HG03354 (cell line): Measurements from ENCODE around the gene MAIP1.

Experiments used
- ATAC-seq: cut with Tn5 transposase; IDR thresholded peaks from one replicate; pipeline ENCODE4 v1.9.1; 2021; ENCODE audit warnings: mild to moderate bottlenecking; ENCODE audit not compliant: unreplicated experiment, poor library complexity, severe bottlenecking

The MAIP1 gene

DNA sequence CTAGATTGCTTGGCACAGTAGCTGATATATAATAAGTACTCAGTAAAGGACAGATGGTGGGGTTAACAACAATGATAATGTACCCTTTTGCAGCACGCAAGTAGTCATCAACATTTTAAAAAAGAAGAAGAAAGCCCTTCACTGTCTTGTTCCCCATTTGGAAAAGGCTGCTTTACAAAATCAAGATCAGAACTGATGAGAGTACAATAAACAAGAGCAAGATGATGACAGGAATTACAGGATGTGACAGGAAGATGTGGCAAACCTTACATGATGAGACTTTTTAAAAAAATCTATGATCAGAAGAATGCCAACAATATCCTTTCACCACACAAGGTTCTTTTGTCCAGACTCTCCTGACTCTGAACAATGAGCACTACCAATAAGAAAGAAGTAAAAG lies 9.2 kb upstream of the MAIP1 start:
- no peak for ATAC-seq

DNA sequence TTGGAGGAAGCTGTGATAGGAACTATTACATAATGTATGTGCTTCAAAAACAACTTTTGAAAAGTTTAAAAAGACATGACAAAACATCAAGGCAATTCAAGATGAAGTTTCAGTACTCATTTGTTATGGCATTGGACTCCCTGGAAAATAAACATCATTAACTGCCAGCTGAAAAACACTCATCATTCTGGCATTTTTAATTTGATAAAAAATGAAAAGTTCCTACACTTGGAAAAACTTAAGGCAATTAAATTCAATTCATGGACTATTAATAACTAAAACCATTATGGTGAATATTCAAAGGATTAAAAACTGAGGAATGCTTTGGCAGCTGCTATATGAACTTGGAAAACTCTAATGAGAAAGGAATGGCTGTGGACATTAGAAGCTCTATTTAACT lies 8.5 kb upstream of the MAIP1 start:
- no peak for ATAC-seq

DNA sequence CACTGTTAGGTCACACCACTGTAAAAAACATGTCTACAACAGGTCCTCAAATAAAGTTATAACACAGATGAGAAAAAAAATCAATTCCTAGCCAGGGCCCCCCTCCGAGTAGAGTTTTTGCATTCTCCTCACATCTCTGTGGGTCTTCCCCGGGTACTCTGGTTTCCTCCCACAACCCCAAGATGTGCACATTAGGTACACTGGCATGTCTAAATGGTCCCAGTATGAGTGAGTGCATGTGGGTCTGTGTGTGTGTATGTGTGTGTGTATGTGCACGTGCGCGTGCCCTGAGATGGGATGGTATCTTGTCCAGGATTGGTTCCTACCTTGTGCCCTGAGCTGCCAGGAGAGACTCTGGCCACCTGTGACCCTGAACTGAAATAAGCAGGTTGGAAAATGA lies 5.0 kb upstream of the MAIP1 start:
- no peak for ATAC-seq

DNA sequence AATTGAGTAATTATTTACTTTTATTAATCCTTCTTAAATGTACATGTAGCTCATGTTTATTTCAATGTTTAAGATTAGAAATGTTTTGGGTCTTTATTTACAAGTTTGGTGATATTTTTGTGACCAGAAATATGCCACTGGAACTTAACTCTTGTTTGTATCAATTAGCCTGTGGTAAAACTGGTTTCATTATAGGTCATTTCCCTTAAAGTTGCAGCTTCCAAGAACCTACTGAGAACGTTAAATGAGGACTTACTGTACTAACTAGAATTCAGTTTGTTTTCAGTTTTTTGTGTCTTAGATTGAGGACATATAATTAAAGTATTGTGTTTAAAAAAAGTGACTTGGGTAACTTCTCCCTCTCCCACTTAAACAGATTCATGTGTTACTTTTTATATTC lies 4.4 kb upstream of the MAIP1 start:
- no peak for ATAC-seq

DNA sequence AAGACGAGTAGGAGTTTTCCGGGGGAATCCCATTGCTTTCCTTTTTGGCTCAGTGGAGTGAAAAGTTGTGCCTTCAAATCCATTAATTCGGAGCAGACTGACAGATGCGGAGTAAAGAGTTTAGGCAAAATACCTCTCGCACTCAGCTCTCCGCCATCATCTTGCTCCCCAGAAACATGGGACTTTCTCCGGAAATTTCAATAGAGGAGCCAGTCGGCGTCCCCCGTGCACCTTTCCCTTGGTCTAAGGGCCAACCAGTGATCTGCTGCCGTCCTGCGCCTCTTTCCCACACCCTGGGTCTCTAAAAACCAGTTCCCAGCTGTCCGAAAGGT lies 409 bp upstream of the MAIP1 start:
- peak; percentile 46 for ATAC-seq

DNA sequence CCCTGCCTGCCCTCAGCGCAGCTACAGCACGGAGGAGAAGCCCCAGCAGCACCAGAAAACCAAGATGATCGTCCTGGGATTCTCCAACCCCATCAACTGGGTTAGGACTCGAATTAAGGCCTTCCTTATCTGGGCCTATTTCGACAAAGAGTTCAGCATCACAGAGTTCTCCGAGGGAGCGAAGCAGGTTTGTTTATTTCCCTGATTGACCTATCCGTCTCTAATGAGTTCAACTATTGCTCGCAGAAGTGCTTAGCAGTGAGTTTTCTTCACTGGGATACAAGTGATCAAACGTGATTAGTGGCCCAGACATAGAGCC lies 639 bp downstream of the MAIP1 start:
- ATAC-seq: peak; percentile 6

DNA sequence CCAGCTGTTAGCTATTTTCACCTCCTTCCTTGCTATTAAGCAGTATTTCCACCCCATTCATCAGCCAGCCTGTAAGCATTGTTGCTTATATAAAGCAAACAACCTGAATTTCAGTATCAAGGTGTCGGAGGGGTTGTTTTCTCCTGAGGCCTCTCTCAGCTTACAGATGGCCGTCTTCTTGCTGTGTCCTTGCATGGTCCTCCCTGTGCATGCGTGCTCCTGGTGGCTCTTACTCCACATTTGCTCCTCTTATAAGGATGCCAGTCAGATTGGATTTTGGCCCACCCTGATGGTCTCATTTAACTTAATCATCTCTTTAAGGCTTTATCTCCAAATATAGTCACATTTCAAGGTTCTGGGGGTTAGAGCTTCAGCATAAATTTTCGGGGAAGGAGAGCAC lies 2.6 kb downstream of the MAIP1 start:
- ATAC-seq: no peak

DNA sequence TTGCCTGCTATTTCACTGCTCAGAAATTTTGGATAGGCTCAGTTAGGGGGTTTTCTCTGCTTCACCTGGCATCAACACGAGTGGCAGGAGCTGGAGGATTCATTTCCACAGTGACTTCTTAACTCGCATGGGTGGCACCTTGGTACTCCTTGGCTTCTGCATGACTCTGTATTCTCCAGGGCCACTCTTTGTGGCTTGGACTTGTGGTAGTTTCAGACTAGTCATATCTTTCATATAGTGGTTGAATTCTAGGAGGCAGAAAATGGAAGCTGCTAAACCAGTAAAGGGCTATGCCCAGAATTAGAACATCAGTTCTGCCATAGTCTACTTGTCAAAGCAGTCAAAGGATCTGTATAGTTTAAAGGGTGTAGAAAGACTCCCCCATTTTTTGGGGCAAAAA lies 6.8 kb downstream of the MAIP1 start:
- no peak for ATAC-seq

DNA sequence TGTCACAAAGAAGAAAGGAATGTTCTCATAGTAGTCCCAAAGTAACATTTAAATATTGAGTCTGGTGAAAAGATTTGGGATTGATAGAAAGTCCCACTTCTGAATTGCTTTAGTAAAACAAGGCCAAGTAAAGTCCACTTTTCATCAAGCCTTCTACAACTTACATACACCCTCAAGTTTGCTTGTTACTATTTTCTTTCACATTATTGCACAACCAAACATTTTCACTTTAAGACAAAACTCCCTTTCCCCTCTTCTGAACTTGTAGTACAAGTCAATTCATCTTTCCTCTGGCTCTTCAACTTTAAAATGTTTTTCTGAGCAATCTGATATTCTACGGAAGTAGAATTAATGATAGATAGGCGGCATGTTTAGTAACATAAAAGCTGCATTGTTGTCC lies 11.0 kb downstream of the MAIP1 start:
- no peak for ATAC-seq

DNA sequence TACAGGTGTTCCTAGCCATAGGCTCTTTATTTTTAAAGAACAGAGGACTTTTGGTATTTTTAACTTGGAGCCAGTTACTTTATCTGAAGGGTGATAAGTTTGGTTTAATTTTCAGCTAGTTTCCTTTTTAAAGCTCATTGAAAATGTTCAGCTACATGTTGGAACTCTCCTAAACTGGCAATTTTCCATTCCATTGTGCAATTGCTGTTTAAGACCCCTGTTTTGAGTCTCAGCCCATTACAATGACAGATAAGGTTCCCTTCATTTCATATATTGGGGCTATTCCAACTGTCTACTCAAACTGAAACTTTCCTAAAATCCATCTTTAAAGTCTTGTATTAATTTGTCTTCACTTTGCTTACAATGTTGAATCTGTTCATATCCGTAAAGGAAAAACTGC lies 11.6 kb downstream of the MAIP1 start:
- ATAC-seq: no peak

DNA sequence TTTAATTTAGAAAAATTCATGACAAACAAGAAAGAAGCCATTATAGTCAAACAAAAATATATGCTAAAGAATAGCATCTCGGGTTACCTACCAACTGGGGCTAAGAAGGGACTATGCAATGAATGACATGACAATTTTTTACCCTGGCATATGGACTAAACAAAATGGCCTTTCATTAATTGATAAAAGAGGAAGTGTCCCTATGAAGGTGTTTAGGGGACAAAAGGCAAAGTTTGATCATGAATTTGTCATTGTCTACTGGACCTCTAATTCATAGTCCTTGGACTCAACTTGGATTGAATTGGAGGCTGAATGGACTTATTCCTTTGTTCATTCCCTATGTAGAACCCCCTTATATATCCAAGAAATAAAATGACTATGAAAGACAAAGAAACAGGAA lies 12.7 kb downstream of the MAIP1 start:
- no peak for ATAC-seq

DNA sequence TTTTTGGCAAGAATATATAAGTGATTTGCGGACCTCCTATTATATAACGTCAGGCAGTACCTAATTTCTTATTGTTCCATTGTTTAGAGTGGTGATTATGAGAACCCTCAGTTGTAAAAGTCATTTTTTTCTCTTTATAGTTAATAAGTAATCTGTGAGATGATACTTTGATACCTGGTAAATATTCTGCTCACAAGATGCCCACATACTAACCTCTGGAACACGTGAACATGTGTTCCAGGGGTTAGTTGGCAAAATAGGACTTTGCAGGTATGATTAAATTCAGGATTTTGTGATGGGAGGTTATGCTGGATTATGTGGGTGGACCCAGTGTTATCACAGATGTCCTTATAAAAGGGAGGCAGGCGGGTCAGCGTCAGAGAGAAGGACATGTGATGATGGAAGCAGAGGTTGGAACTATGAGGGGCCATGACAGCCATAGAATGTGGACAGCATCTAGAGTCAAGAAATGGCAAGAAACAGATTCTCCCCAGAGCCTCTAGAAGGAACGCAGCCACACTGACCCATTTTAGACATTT lies 16.8 kb downstream of the MAIP1 start:
- no peak for ATAC-seq

DNA sequence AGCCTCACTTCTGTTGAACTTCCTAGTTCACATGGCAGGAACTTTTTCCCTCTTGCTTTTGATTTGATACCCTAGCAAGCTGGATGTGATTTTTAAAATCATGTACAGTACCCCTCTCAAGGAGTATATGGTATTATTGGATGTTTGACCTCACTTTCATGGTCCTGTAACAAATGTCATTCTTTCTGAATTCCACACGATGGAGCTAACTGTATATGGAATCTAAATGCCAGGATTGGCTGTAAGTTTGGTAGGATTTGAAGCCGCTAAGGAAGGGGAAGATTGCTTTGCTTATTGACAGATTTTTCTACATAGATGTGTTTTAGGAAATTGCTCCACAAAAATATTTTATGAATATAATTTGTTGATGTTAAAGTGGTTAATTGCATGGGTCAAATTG lies 18.3 kb downstream of the MAIP1 start:
- no peak for ATAC-seq

DNA sequence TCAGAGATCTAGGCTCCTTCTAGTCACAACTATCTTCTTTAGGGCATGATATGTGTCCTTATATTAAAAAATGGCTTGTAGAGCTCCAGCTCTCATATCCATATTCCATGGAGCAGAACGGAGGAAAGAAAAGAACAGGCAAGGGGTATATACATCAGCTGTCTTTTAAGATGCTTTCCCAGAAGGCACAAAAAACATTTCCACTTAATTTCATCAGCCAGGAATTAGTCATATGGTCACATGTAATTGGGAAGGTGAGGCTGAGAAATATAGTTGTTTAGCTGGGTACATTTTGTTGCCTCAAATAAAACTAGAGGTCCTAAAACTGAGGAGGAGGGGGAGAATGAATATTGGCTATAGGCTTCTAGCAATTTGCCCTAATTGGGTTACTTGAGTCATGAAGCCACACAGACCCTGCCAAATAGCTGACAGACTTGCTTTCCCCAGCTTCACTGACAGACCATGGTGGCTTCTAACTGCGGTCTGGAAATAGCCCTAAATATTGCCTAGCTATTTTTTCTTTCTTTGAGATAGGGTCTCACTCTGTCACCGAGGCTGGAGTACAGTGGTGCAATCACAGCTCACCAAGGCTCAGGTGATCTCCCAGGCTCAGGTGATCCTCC lies 20.0 kb downstream of the MAIP1 start:
- no peak for ATAC-seq

DNA sequence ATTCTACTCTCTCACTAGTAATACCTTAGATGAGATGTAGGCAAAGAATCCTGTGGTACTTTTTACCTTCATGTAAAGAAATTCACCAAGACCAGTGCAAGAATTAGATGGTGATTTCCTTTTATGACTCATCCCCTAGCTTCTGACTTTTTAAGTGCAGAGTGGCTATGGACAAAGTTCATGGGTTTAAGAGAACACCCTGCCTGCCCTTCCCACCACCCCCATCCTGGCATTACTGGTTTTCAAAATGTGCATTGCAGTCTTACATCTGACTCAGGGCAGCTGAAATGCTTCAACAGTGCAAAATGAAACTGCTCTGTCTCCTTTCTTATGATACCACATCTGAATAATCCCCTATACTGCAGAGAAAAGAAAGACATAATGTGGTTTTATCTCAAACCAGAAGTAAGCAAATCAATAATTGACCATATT lies 22.6 kb downstream of the MAIP1 start:
- peak; percentile 83 for ATAC-seq

DNA sequence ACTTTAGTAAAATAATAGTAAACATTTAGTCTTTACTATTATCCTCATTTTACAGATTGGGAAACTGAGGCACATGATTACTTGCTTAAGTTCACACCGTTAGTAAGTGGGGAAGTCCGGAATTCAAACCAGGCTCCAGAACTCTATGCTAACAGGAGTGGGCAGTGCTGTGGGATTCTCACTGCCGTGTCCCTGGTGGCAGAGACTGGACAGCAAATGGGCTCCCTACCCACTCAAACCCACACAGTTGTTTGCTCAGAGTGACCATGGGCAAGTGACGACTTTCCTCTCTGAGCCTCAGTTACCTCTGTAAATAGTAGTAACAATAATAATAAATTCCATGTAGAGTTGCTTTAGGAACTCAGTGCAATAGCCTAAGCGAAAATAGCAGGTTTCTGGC lies 24.0 kb downstream of the MAIP1 start:
- ATAC-seq: no peak

DNA sequence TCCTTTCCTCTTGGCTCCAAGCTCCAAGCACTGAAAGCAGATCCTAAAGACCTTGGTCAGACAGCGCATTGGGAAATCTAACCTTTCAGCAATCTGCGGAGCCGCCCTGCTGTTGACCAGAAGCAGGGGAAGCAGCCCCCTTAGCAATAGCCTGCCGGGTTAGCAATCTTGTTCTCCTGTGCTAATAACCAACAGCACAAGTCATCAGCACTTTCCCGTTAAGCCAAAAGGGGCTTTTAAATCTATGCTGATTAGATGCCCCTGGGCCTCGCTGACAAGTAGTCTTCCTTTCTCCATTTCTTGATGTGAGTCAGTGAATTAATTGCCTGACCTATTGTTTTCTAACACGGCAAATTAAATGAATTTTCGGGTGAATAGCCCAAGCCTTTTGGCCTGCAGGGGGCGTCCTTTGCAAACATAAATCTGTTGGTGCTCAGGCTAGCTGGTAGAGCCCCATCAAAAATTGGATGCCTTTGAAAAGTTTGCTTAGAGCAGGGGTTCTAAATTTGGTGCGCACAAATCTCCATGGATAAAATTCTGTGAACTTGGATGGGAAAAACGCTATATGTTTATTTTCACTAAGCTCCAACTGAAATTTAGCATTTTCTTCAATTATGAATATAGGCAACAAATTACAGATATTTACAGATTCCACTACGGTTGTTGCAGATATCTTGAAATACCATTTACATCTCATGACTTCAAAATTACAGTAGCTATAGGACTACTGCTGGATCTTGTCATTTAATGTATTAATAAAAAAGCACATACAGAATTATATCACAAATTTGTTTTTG lies 24.6 kb downstream of the MAIP1 start:
- peak; percentile 46 for ATAC-seq

DNA sequence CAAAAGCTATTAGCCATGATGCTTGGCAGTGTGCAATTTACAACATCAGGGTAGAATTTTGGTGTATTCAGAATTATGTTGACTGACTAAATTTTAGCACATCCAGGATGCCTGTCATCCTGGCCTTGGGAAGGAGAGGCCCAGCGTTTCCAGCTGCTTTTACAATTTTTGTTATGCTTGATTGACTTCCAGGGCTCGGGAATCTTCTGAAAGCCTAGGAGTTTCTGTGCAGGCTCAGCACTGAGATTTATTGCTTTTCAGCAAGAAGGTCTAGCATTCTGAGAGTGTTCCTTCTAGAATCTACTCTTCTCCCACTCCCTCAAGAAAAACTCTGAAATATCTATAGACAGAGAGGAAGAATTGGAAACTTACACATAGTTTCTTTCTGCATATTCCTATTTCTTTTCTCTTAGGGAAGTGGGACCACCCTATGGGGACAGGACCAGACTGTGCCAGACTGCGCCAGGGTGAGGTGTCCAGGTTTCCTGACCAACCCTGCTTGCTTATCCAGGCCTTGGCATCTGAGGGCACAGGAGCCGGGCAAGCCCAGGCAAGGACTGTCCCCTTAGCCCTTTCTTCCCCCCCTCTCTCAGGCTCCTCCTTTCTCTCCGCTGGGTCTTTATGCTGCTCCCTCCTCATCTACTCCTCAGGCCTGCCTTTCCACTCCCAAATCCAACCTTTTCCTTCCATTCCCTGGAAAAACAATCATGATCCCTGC lies 26.9 kb downstream of the MAIP1 start:
- ATAC-seq: no peak

DNA sequence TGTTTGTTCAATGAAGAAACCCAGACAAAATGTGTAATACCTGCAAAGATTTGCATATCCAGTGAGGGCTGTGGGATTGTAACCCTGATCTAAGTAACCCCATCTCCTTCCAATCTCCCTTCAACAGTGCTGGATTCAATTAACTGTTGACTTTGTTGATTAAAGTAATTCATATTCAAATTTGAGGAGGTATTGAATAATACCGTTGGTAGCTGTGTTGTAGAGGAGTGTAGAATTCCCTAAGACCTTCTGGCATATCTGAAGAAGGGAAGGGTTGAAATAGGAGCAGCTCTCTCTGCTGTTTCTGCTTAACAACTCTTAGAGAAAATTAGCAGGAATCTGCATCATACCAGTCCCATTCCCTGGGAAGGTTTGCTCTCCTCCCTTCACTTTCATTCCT lies 28.2 kb downstream of the MAIP1 start:
- no peak for ATAC-seq

DNA sequence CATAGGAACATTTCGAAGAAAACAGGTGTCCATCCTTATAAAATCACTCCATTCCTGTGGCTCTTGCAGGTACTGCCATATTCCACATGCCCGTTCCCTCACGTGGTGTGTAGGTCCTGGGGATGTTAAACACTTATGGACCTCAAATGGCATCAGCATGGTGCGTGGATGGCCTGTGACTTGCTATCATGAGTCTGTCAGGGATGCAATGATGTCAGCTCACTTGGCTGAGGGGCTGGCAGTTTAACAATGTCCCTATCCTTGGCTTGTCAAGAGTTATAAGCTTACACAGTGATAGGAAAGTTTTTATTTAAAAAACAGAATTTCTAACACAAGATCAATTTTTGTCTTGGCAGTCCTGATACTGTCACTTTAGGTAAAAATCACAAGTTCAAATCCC lies 28.8 kb downstream of the MAIP1 start:
- no peak for ATAC-seq

DNA sequence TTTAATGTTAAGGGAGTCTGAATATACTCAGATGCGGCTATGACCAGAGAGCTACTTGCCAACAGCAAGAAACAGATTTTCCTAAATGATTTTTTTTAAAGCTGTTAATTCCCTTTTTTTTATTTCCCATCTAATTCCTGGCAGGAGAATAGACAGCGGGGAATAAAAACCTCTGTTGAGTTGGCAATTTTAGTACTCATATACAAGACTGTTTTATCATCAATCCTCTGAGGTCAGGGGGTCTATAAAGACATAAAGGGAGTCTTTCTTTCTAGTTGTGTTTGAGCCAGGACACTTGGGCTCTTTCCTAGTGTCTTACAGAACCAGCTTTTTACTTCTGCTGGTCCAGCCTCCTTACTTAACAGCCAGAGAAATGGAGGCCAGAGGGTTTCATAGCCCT lies 29.4 kb downstream of the MAIP1 start:
- ATAC-seq: no peak
